H1 (cell line): ENCODE measurements around the gene ANXA9. TPM values are rescaled to one million over a fixed set of nuclear protein-coding genes. Genes with fewer than 3 reads are reported as not detected.

Source experiments
- JUN ChIP-seq: IDR thresholded peaks from 2 replicates; pipeline ENCODE4 v1.6.1; 2011; ENCODE audit warnings: low read depth, mild to moderate bottlenecking, improper control_type of control experiment, low read length
- TAF7 ChIP-seq: optimal IDR thresholded peaks from 2 replicates; pipeline ENCODE3; 2011; ENCODE audit warnings: low read depth, mild to moderate bottlenecking, inconsistent platforms, low read length, moderate library complexity, borderline replicate concordance
- polyA plus RNA-seq, 7 experiments: library from polyadenylated mRNA; depleted of rRNA in 3 of 7; stranded (reverse) in 5 of 7; unstranded in 2 of 7; fragments of >200 nt in 5 of 7; fragments of 200-250 nt in 2 of 7; gene quantifications; 1 replicate in 5 of 7; 2 replicates in 1 of 7; 4 replicates in 1 of 7; pipeline versions ENCODE4 v1.2.1 to v1.2.3, GENCODE V29; 2011 to 2013; ENCODE audit warnings: missing spikeins in 2 of 7, mixed read lengths in 2 of 7
- total RNA-seq: library from RNA; stranded (reverse); fragmentation: NEBNext Ultra II Directional; extraction: Animal tissue kit (Norgen Biotek cat#: 25700); gene quantifications from 2 replicates; pipeline ENCODE4 v1.2.1, GENCODE V29; 2021

ANXA9 gene
- total and polyA plus RNA-seq, 2 of the 8 experiments (the other 6 are each of a cell fraction or from before 2014, with no cell fraction given), result 1.8 to 3.5 TPM

DNA sequence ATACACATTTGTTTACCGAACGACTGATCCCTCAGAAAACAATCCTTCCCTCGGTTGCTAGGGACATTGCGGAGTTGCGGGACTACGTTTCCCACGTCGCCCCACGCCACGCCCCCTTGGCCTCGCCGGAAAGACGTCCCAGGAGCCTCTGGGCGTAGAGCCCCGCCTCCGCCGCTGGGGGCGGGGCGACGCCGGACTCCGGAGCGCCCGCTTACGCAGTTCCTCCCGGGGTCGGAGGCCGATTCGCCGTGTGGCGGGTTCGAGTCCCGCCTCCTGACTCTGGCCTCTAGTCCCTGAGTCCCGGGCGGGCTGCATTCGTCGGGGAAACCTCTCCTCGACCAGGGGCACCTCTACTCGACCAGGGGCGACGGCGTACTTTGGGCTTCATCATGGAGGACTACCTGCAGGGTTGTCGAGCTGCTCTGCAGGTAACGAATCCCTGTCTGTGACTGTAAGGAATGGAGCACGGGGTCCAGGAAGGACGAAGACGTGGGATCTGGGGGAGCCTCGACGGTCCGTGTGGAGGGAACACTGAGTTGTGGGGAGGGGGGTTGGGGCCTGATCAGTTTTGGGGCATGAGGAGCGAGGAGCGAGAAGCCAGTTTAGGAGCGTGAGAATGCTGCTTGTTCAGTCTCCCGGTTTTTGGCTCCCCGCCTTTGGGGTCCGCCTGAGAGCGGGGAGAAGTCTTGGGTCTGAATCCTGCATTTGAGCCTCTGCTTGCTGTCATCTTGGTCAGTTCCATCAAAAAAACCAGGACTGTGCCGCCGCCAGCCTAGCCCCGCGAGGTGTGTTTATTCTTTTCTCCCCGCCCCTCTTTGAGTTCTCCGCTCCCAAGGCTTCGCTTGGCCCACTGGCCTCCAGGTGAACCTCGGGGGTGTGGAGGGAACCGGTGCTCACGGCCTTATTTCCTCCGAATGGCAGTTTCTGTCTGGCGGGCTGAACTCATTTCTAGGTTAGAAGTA is 26.4 kb downstream of the ANXA9 start, which contains the start of gene PRUNE1 (continued):
- no peak for TF ChIP-seq JUN
- TF ChIP-seq TAF7, result no peak
